HepG2 (cell line): ENCODE data around the gene LDAH. TPM values are rescaled to one million over a fixed set of nuclear protein-coding genes. Genes with fewer than 3 reads are reported as not detected.

Experiments
- ATAC-seq: fragments of 200-7000 bp; cut with Tn5 transposase; 3 replicates; pipeline ENCODE4 v1.9.1; 2020; ENCODE audit warnings: mild to moderate bottlenecking, moderate library complexity
- BruUV-seq: library from RNA; stranded (reverse); fragments of 400-500 nt; replicated peaks from 2 replicates; lab custom pipeline; 2021; lab: Mats Ljungman, UMichigan
- CTCF ChIA-PET: fragments of 300-600 bp; formaldehyde crosslinking; extraction: SDS; loops from one replicate; lab custom pipeline; 2021; ENCODE audit warnings: low total read pairs, inconsistent platforms, low intra/inter-chr PET ratio; lab: Yijun Ruan, JAX
- POLR2A ChIA-PET: fragments of 350-600 bp; sonication (Branson Sonifier 250); formaldehyde crosslinking; loops from one replicate; lab custom pipeline; 2020; ENCODE audit warnings: antibody characterized with exemption, inconsistent platforms; lab: Yijun Ruan, JAX
- DNase-seq: peaks from one replicate; pipeline ENCODE4 v3.0.0-alpha.2; 2015; ENCODE audit warnings: low spot score
- FAIRE-seq: peaks from 3 replicates; lab custom pipeline; 2011; peaks lifted over from hg19 to GRCh38; lab: Jason Lieb, UNC
- H2AFZ ChIP-seq: one replicate; pipeline ENCODE4 v1.6.1; 2011; ENCODE audit warnings: low read length, inconsistent platforms
- H3K27ac ChIP-seq: fragments of 300-600 bp; 3 replicates; pipeline ENCODE4 v1.8.0; 2011; ENCODE audit warnings: mixed run types, mild to moderate bottlenecking, mixed read lengths, low read length, inconsistent platforms; ENCODE audit not compliant: insufficient read depth; ENCODE audit errors: extremely low read length
- H3K27me3 ChIP-seq, 2 experiments: fragments of 200-600 bp in 1 of 2; 2 replicates in 1 of 2; 3 replicates in 1 of 2; pipeline versions ENCODE4 v1.6.0 to v1.8.0; 2011; ENCODE audit warnings: low read length in 2 of 2, mild to moderate bottlenecking in 2 of 2, moderate library complexity in 2 of 2, inconsistent platforms in 1 of 2; ENCODE audit not compliant: insufficient read depth in 2 of 2, control insufficient read depth in 1 of 2
- H3K36me3 ChIP-seq, 2 experiments: fragments of 200-600 bp in 1 of 2; replicated peaks in 1 of 2; 2 replicates in 1 of 2; 3 replicates in 1 of 2; pipeline versions ENCODE4 v1.5.1 to v1.8.0; 2011; ENCODE audit warnings: low read length in 2 of 2, inconsistent platforms in 1 of 2; ENCODE audit not compliant: insufficient read depth in 2 of 2, control insufficient read depth in 1 of 2
- H3K4me1 ChIP-seq: 2 replicates; pipeline ENCODE4 v1.5.1; 2012; ENCODE audit warnings: low read length, inconsistent platforms; ENCODE audit not compliant: insufficient read depth
- H3K4me2 ChIP-seq: 2 replicates; pipeline ENCODE4 v1.6.0; 2011; ENCODE audit warnings: low read depth, low read length, inconsistent platforms
- H3K4me3 ChIP-seq, 3 experiments: fragments of 200-600 bp in 1 of 3; sonication (generic), shearing (Covaris generic) in 1 of 3; replicated peaks in 1 of 3; 2 replicates each; pipeline ENCODE4 v1.5.1; 2011 to 2016; ENCODE audit warnings: low read length in 3 of 3, inconsistent platforms in 2 of 3, low read depth in 2 of 3, mild to moderate bottlenecking in 2 of 3, control low read depth in 1 of 3, mixed read lengths in 1 of 3; ENCODE audit not compliant: insufficient read depth in 1 of 3
- H3K79me2 ChIP-seq: one replicate; pipeline ENCODE4 v1.6.1; 2011; ENCODE audit warnings: low read length, inconsistent platforms; ENCODE audit not compliant: insufficient read depth
- H3K9ac ChIP-seq: 2 replicates; pipeline ENCODE4 v1.6.0; 2011; ENCODE audit warnings: mild to moderate bottlenecking, low read depth, low read length, inconsistent platforms; ENCODE audit not compliant: insufficient read depth
- H3K9me3 ChIP-seq: 2 replicates; pipeline ENCODE4 v1.5.1; 2012; ENCODE audit warnings: mild to moderate bottlenecking, low read length
- H4K20me1 ChIP-seq: 2 replicates; pipeline ENCODE4 v1.6.0; 2011; ENCODE audit warnings: inconsistent platforms, mild to moderate bottlenecking, low read length, moderate library complexity; ENCODE audit not compliant: insufficient read depth
- HNF4A ChIP-seq: sonication (generic); formaldehyde crosslinking; IDR thresholded peaks from 2 replicates; pipeline ENCODE4 v1.4.0; 2020; ENCODE audit warnings: missing genetic modification reagents
- HOXA3 ChIP-seq: sonication (generic); formaldehyde crosslinking; IDR thresholded peaks from 2 replicates; pipeline ENCODE4 v1.5.0; 2020; ENCODE audit warnings: missing genetic modification reagents
- NR2F1 ChIP-seq, 2 experiments: fragments of 450-650 bp in 1 of 2; formaldehyde crosslinking in 1 of 2; IDR thresholded peaks; 2 replicates each; pipeline versions ENCODE4 v1.5.0 to v1.6.1; 2016 to 2020; ENCODE audit warnings: mild to moderate bottlenecking in 1 of 2, missing compliant biosample characterization in 1 of 2, missing genetic modification reagents in 1 of 2, moderate library complexity in 1 of 2
- NR2F6 ChIP-seq, 2 experiments: IDR thresholded peaks; 2 replicates each; pipeline ENCODE4 v1.6.1; 2016; ENCODE audit warnings: antibody characterized with exemption in 1 of 2, mild to moderate bottlenecking in 1 of 2
- NR3C1 ChIP-seq: sonication (generic); formaldehyde crosslinking; IDR thresholded peaks from 2 replicates; pipeline ENCODE4 v1.4.0; 2020; ENCODE audit warnings: missing genetic modification reagents
- POGZ ChIP-seq: sonication (generic); formaldehyde crosslinking; IDR thresholded peaks from 2 replicates; pipeline ENCODE4 v1.4.0; 2020; ENCODE audit warnings: mild to moderate bottlenecking, missing genetic modification reagents
- SALL1 ChIP-seq: sonication (generic); formaldehyde crosslinking; IDR thresholded peaks from 2 replicates; pipeline ENCODE4 v1.8.0; 2022; ENCODE audit warnings: mild to moderate bottlenecking, missing genetic modification reagents
- SOX6 ChIP-seq, 2 experiments: fragments of 450-650 bp in 1 of 2; sonication (generic) in 1 of 2; formaldehyde crosslinking in 1 of 2; IDR thresholded peaks; 2 replicates each; pipeline versions ENCODE4 v1.4.0 to v1.6.1; 2017 to 2020; ENCODE audit warnings: antibody characterized with exemption in 1 of 2, mild to moderate bottlenecking in 1 of 2, missing genetic modification reagents in 1 of 2
- ZNF432 ChIP-seq: sonication (generic); formaldehyde crosslinking; IDR thresholded peaks from 2 replicates; pipeline ENCODE4 v1.5.0; 2020; ENCODE audit warnings: missing genetic modification reagents, mild to moderate bottlenecking, borderline replicate concordance
- WGBS: methylation state at CpG from one replicate; pipeline ENCODE4 v1.1.6; 2017; ENCODE audit warnings: low lambda C conversion rate; 5-methylcytosine and 5-hydroxymethylcytosine counted together
- in situ Hi-C: cut with HindIII; loops from 2 replicates; pipeline ENCODE4 v1.10.0; 2017; ENCODE audit warnings: low pct_unique_long_range_greater_than_20kb; ENCODE audit not compliant: extremely low pct_ligation_motif_present
- intact Hi-C: fragments of 100-400 bp; cut with micrococcal nuclease; formaldehyde crosslinking; loops from one replicate; pipeline ENCODE4 v1.10.0; 2022; ENCODE audit not compliant: unreplicated experiment
- polyA plus RNA-seq, 8 experiments: library from polyadenylated mRNA; depleted of rRNA in 3 of 8; stranded (reverse) in 7 of 8; unstranded in 1 of 8; fragments of >200 nt; fragmentation: Illumina TruSeq in 4 of 8; extraction: Trizol in 4 of 8; gene quantifications; 2 replicates each; pipeline versions ENCODE4 v1.2.1 to v1.2.3, GENCODE V29; 2011 to 2016; ENCODE audit warnings: low read depth in 4 of 8, missing spikeins in 1 of 8, mixed read lengths in 1 of 8; ENCODE audit not compliant: insufficient read depth in 1 of 8
- total RNA-seq, 5 experiments: library from RNA; depleted of rRNA; stranded (reverse); fragments of >200 nt; fragmentation: Illumina TruSeq; extraction: Trizol; gene quantifications; 2 replicates each; pipeline ENCODE4 v1.2.3, GENCODE V29; 2016; ENCODE audit warnings: low read depth in 1 of 5

Gene LDAH
- total and polyA plus RNA-seq, 2 of the 13 experiments (the other 11 are each of a cell fraction or from before 2014, with no cell fraction given), result 28.8 to 46.2 TPM

DNA sequence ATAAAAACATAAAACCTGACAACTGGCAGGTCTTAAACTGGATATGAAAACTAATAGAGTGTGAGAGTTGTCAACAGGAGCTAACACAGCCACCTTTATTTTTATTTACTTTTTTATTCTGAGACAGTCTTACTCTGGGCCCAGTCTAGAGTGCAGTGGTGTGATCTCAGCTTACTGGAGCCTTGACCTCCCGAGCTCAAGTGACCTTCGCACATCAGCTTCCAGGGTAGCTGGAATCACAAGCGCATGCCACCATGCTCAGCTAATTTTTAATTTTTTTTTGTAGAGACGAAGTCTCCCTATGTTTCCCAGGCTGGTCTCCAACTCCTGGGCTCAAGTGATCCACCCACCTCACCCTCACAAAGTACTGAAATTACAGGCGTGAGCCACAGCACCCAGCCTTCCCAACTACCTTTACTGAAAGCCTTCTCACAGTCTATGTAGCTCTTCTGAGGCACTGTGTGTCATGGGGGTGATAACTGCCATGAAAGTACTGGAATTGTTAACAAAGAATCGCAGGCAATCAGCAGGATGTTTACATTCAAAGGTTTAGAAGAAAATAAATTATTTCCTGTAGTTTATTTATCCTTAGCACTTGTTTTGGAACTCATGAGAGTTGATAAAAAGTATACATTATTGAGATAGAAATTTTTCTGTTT is 131.7 kb downstream of the LDAH start:
- H2AFZ ChIP-seq, result no peak overlapping the region
- H3K4me1 ChIP-seq, result peaks cover 25% of the 10 kb centered on the region
- BruUV-seq, result no TSS peak
- DNase-seq (no peak), FAIRE-seq (peak; percentile 68), ATAC-seq (peak; percentile 64)
- in situ Hi-C loops (no loop called here), intact Hi-C loops (no loop called here)
- peak overlapping the region; percentile 23 for H3K27ac ChIP-seq
- no peak overlapping the region for H3K4me3 ChIP-seq
- no peak overlapping the region for H3K4me2 ChIP-seq
- H3K9me3 ChIP-seq, result no peaks in the 10 kb centered on the region
- ChIA-PET POLR2A (no interaction called here), CTCF (no interaction called here)
- no peaks in the 10 kb centered on the region for H4K20me1 ChIP-seq
- H3K36me3 ChIP-seq, result peaks cover 15 to 34% of the 10 kb centered on the region in 2 experiments
- 69% methylated on average over 6 of the region's 6 CpGs for WGBS
- no peaks in the 10 kb centered on the region for H3K27me3 ChIP-seq
- no peaks in the 10 kb centered on the region for H3K79me2 ChIP-seq
- TF ChIP-seq HOXA3 (CRISPR knock-in tag) (peak; percentile 41; the same call in 1 of the 2 replicates), HNF4A (peak; percentile 58), NR3C1 (CRISPR knock-in tag) (no peak), SALL1 (CRISPR knock-in tag) (peak; percentile 20; the same call in 1 of the 2 replicates), NR2F6 (IDR thresholded peaks at IDR 0.05) (peak; percentile 51; the same call in 1 of the 2 replicates), NR2F6 (CRISPR knock-in tag; IDR thresholded peaks at IDR 0.05) (peak; percentile 57; the same call in 1 of the 2 replicates), SOX6 (IDR thresholded peaks at IDR 0.05) (no peak), SOX6 (CRISPR knock-in tag; IDR thresholded peaks at IDR 0.05) (0 out of 2 replicates have a peak, but pooled peaks have one; percentile 13), NR2F1 (CRISPR knock-in tag; IDR thresholded peaks at IDR 0.05) (0 out of 4 replicates have a peak, but pooled peaks of 1 of the 2 experiments have one; percentile 10), POGZ (CRISPR knock-in tag) (0 out of 2 replicates have a peak, but pooled peaks have one; percentile 30), ZNF432 (no peak)
- no peak overlapping the region for H3K9ac ChIP-seq
